ENCODE data around the gene DNMT1.

Gene DNMT1

DNA sequence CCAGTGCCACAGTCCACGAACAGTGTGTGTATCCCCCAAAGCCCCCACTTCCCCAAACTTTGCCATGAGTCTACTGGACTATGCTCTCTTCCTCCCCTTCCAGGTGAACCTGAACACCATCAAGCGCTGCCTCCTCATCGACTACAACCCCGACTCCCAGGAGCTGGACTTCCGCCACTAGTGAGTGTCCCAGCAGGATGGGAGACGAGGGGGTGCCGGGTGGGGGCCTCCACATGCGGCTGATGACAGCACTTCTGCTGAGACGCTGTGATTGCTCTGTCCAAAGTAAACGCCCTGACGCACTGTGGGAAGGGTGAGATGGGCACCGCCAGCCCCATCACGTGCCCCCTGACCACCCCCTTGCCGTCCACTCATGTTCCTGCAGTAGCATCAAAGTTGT lies 85.2 kb downstream of the DNMT1 start:
- no peak overlapping the region for H3K27ac ChIP-seq
- H3K9ac ChIP-seq (ENCODE audit: insufficient read length): no peak overlapping the region
- no peak for TF ChIP-seq FOXP2 (optimal IDR thresholded peaks at IDR 0.05; ENCODE audit: control extremely low read depth, extremely low read length, insufficient read depth)
- TF ChIP-seq POLR2AphosphoS5 (IDR thresholded peaks at IDR 0.05; ENCODE audit: borderline replicate concordance, low read depth, low read length): no peak; the same call in 1 of the 2 replicates
- no peak for TF ChIP-seq EZH2 (IDR thresholded peaks at IDR 0.05)
- no peak for DNase-seq (ENCODE audit: low read depth, low spot score)
- peaks cover 48% of the 10 kb centered on the region for H3K36me3 ChIP-seq (ENCODE audit: insufficient read depth, low read length)
- H3K4me3 ChIP-seq: no peak overlapping the region
- H3K9me3 ChIP-seq (ENCODE audit: low read depth, low read length): no peaks in the 10 kb centered on the region

DNA sequence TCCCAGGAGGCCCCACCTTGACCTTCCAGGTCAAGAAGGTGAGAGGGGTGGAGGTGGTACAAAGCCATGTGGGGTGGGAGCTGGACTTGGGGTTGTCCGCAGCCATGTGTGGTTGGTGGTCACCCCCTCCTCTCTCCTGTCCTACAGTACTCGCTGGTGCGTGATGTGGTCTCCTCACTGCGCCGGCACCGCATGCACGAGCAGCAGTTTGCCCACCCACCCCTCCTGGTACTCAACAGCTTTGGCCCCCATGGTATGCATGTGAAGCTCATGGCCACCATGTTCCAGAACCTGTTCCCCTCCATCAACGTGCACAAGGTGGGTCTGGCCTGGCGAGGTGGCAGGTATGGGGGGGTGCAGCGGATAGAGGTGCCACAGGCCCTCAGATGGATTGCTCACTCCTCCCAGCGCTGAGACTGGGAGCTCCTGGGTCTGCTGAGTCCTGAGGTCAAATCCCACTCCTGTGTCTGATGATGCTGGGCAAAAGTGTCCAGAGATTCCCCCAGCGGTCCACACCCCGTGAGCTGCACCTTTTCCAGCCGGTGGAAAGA lies 86.9 kb downstream of the DNMT1 start:
- no peak for TF ChIP-seq EZH2 (IDR thresholded peaks at IDR 0.05)
- no peak for TF ChIP-seq FOXP2 (optimal IDR thresholded peaks at IDR 0.05; ENCODE audit: control extremely low read depth, extremely low read length, insufficient read depth)
- no peak for TF ChIP-seq POLR2AphosphoS5 (IDR thresholded peaks at IDR 0.05; ENCODE audit: borderline replicate concordance, low read depth, low read length)
- DNase-seq (ENCODE audit: low read depth, low spot score): no peak
- H3K36me3 ChIP-seq (ENCODE audit: insufficient read depth, low read length): peaks cover 48% of the 10 kb centered on the region
- no peaks in the 10 kb centered on the region for H3K9me3 ChIP-seq (ENCODE audit: low read depth, low read length)
- no peak overlapping the region for H3K27ac ChIP-seq
- peak overlapping the region; percentile 95 for H3K4me3 ChIP-seq
- H3K9ac ChIP-seq (ENCODE audit: insufficient read length): peak overlapping the region; percentile 98

DNA sequence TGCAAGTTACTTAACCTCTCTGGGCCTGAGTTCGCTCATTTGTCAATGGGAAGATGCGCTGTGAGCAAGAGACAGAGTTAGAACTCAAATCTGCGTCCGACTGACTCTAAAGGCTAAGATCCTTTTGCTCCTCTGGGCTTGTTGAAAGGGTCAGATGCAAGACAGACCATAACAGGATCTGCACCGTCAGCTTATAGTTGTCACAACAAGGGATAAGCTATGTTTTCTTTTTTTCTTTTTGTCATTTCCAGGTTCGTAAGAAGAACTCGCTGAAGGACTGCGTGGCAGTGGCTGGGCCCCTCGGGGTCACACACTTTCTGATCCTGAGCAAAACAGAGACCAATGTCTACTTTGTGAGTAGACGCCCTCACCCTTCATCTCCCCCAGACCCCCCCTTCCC lies 87.5 kb downstream of the DNMT1 start:
- TF ChIP-seq FOXP2 (optimal IDR thresholded peaks at IDR 0.05; ENCODE audit: control extremely low read depth, extremely low read length, insufficient read depth) (no peak), EZH2 (IDR thresholded peaks at IDR 0.05) (no peak), POLR2AphosphoS5 (IDR thresholded peaks at IDR 0.05; ENCODE audit: borderline replicate concordance, low read depth, low read length) (no peak; the same call in 1 of the 2 replicates)
- DNase-seq (ENCODE audit: low read depth, low spot score): no peak
- no peaks in the 10 kb centered on the region for H3K9me3 ChIP-seq (ENCODE audit: low read depth, low read length)
- peak overlapping the region; percentile 98 for H3K9ac ChIP-seq (ENCODE audit: insufficient read length)
- H3K4me3 ChIP-seq: peak overlapping the region; percentile 95
- peak overlapping the region; percentile 77; the same call in 1 of the 2 replicates for H3K27ac ChIP-seq
- peaks cover 48% of the 10 kb centered on the region for H3K36me3 ChIP-seq (ENCODE audit: insufficient read depth, low read length)

DNA sequence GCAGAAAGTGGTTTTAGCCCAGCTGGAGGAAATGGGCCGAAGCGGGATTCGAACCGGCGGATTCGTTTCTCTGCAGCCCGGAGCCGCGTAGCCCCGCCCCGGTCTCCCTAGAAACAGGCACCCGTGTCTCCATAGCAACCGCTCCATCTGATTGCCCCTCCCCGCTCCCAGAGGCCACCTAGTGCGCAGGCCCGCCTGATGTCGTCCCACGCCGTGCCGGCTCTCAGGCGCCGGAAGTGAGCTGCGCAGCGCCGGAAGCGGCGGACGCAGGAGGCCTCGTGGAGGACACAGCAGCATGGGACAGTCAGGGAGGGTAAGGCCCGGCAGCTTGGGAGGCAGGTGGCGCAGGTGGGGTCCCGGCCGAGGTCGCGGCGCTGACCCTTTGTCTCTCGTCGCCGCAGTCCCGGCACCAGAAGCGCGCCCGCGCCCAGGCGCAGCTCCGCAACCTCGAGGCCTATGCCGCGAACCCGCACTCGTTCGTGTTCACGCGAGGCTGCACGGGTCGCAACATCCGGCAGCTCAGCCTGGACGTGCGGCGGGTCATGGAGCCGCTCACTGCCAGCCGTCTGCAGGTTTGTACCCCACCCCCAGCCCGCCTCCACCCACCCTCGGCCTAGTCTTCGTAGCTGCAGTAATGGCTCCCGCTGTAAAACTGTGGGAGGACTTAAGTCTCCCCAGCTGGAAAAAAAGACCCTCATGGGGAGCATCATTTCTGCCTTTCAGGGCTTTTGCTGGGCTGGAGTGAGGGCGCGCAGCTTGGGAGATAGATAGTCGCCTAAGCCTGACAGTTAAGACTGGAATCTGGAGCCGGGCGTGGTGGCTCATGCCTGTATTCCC lies 88.4 kb downstream of the DNMT1 start, which contains the start of gene PPAN:
Gene PPAN (plus strand): TSS at position 263 of the 837 bp plus-strand sequence. CDS start 33 bp downstream, at position 296.
- peaks cover 46% of the 10 kb centered on the region for H3K36me3 ChIP-seq (ENCODE audit: insufficient read depth, low read length)
- TF ChIP-seq EZH2 (IDR thresholded peaks at IDR 0.05) (no peak), POLR2AphosphoS5 (IDR thresholded peaks at IDR 0.05; ENCODE audit: borderline replicate concordance, low read depth, low read length) (peak; percentile 98), FOXP2 (optimal IDR thresholded peaks at IDR 0.05; ENCODE audit: control extremely low read depth, extremely low read length, insufficient read depth) (no peak)
- no peaks in the 10 kb centered on the region for H3K9me3 ChIP-seq (ENCODE audit: low read depth, low read length)
- peak within 1 kb of the TSS; percentile 77; the same call in 1 of the 2 replicates for H3K27ac ChIP-seq
- H3K9ac ChIP-seq (ENCODE audit: insufficient read length): peak within 1 kb of the TSS; percentile 98
- peak within 1 kb of the TSS; percentile 95 for H3K4me3 ChIP-seq
- DNase-seq (ENCODE audit: low read depth, low spot score): peak; percentile 84

DNA sequence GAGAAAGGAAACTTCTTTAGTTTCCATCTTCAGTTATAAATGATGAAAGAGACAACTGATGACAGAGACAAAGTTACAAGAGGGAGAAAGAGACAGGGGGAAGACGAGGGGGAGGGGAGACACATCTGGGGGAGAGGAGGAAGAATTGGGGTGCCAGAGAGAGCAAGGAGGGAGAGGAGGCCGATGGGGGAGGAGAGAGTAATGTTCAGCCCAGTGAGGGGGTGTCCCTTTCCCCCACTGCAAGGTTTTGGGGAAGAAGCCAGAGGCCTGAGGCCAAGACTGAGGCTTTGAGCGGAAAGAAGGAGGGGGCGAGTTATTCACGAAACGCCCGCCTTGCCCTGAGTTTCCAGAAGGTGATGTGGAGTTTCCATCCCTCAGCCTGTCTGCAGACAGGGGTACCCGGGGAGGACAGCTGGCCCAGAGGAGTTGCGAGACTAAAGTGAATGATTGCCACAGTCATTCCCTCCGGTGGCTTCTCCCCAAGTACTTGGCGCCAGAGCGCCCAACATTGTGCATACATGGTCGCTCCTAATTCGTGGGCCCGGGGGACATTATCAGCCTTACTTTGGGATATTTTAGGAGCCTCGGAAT lies 89.1 kb downstream of the DNMT1 start:
- Histone ChIP-seq H3K4me3 (peak overlapping the region; percentile 95), H3K27ac (no peak overlapping the region), H3K9ac (ENCODE audit: insufficient read length) (no peak overlapping the region), H3K9me3 (ENCODE audit: low read depth, low read length) (no peaks in the 10 kb centered on the region), H3K36me3 (ENCODE audit: insufficient read depth, low read length) (peaks cover 39% of the 10 kb centered on the region)
- TF ChIP-seq FOXP2 (optimal IDR thresholded peaks at IDR 0.05; ENCODE audit: control extremely low read depth, extremely low read length, insufficient read depth) (no peak), POLR2AphosphoS5 (IDR thresholded peaks at IDR 0.05; ENCODE audit: borderline replicate concordance, low read depth, low read length) (no peak), EZH2 (IDR thresholded peaks at IDR 0.05) (no peak)
- no peak for DNase-seq (ENCODE audit: low read depth, low spot score)

DNA sequence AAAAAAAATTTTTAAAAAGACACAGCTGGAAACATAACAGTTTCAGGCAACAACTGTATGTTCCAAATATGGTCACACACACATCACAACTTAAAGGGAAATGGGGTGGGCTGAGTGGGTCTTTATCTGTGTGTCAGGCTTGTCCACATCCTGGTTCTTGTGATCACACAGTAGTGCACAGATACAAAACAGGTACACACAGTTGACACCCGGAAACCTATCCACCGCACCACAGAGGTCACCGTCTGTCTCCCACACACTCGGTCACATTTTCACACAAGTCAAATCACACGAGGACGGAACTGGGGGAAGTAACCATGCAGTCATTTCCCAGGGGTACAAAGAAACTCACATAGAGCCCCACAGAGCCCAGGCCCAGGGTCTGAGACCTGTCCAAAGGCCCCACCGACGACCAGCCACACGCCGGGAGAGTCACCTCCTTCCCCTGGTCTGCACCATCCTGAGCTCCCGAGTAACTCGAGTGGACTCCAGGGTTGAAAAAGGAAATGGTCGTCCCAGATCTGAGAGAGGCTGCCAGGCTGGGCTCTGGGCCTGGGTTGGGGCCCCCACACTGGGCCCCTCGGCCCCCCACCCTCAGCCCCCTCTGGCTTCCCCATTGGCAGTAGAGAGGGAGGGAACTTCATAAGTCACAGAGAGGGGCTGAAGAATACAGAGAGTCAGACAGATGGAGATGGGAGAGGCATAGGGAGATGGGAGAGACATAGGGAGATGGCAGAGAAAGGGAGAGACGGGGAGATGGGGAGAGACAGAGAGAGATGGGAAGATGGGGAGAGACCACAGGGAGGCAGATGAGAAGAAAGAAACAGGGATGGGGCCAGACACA lies 89.9 kb downstream of the DNMT1 start:
- Histone ChIP-seq H3K9ac (ENCODE audit: insufficient read length) (no peak overlapping the region), H3K4me3 (no peak overlapping the region), H3K9me3 (ENCODE audit: low read depth, low read length) (no peaks in the 10 kb centered on the region), H3K36me3 (ENCODE audit: insufficient read depth, low read length) (peaks cover 32% of the 10 kb centered on the region), H3K27ac (peak overlapping the region; percentile 21)
- DNase-seq (ENCODE audit: low read depth, low spot score): no peak
- TF ChIP-seq EZH2 (IDR thresholded peaks at IDR 0.05) (no peak), POLR2AphosphoS5 (IDR thresholded peaks at IDR 0.05; ENCODE audit: borderline replicate concordance, low read depth, low read length) (no peak), FOXP2 (optimal IDR thresholded peaks at IDR 0.05; ENCODE audit: control extremely low read depth, extremely low read length, insufficient read depth) (no peak)

DNA sequence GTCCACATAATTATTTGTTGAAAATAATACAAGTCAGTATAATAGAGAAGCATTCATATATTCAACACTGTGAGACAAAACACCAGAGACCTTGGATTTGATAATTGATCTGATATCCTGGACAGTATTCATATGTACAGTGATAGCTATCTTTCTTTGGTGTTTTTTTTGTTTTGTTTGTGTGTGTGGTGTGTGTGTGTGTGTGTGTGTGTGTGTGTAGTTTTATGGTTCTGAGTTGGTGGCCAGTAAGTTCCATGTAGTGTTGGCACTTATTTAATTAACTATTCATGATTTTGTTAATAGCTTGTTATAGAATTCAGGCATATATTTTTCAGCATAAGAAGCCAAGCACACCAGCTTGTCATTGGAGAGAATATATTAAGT lies 90.6 kb downstream of the DNMT1 start:
- no peak for DNase-seq (ENCODE audit: low read depth, low spot score)
- Histone ChIP-seq H3K36me3 (ENCODE audit: insufficient read depth, low read length) (peaks cover 24% of the 10 kb centered on the region), H3K27ac (peak overlapping the region; percentile 21), H3K9ac (ENCODE audit: insufficient read length) (no peak overlapping the region), H3K4me3 (no peak overlapping the region), H3K9me3 (ENCODE audit: low read depth, low read length) (no peaks in the 10 kb centered on the region)
- TF ChIP-seq FOXP2 (optimal IDR thresholded peaks at IDR 0.05; ENCODE audit: control extremely low read depth, extremely low read length, insufficient read depth): no peak
- TF ChIP-seq EZH2 (IDR thresholded peaks at IDR 0.05): no peak
- TF ChIP-seq POLR2AphosphoS5 (IDR thresholded peaks at IDR 0.05; ENCODE audit: borderline replicate concordance, low read depth, low read length): no peak
